Transverse colon (tissue), 4 donors: ENCODE results near the gene ADIPOR2. TPM values are rescaled to one million over a fixed set of nuclear protein-coding genes. Genes with fewer than 3 reads are reported as not detected.

Source experiments
- DNase-seq: peaks from one replicate; pipeline ENCODE4 v3.0.0-alpha.2; 2019
- H3K27ac ChIP-seq, 4 donors: fragments of 200-600 bp; sonication (generic); 2 replicates each; pipeline ENCODE4 v1.5.1; 2016 to 2018; ENCODE audit warnings: inconsistent platforms in 4 of 4
- H3K27me3 ChIP-seq: fragments of 200-600 bp; sonication (generic); 2 replicates; pipeline ENCODE4 v1.5.1; 2017; ENCODE audit warnings: inconsistent platforms
- H3K36me3 ChIP-seq, 4 donors: fragments of 200-600 bp; sonication (generic); 2 replicates each; pipeline ENCODE4 v1.5.1; 2017 to 2019; ENCODE audit warnings: inconsistent platforms in 4 of 4
- H3K4me1 ChIP-seq, 4 donors: fragments of 200-600 bp; sonication (generic); 2 replicates each; pipeline ENCODE4 v1.5.1; 2017 to 2020; ENCODE audit warnings: inconsistent platforms in 4 of 4
- H3K4me3 ChIP-seq, 4 donors: fragments of 200-600 bp; sonication (generic); 1 replicate in 1 of 4; 2 replicates in 3 of 4; pipeline versions ENCODE4 v1.5.1 to v1.6.1; 2017 to 2019; ENCODE audit warnings: inconsistent platforms in 4 of 4
- H3K9me3 ChIP-seq, 2 donors: fragments of 200-600 bp; sonication (generic); 2 replicates each; pipeline ENCODE4 v1.5.1; 2017 to 2019; ENCODE audit warnings: inconsistent platforms in 2 of 2
- EP300 ChIP-seq: sonication (generic); formaldehyde crosslinking; IDR thresholded peaks from one replicate; pipeline ENCODE4 v1.6.1; 2017; ENCODE audit warnings: antibody characterized with exemption, low read depth
- POLR2A ChIP-seq: fragments of 450-650 bp; IDR thresholded peaks from one replicate; pipeline ENCODE4 v1.6.1; 2016; ENCODE audit warnings: antibody characterized with exemption, mild to moderate bottlenecking, moderate library complexity
- POLR2AphosphoS5 ChIP-seq, 3 donors: sonication (generic); formaldehyde crosslinking; IDR thresholded peaks; one replicate each; pipeline ENCODE4 v1.6.1; 2016; ENCODE audit warnings: antibody characterized with exemption in 3 of 3
- WGBS, 2 donors: methylation state at CpG; one replicate each; pipeline ENCODE4 v1.1.5; 2018; ENCODE audit warnings: low coverage in 1 of 2; 5-methylcytosine and 5-hydroxymethylcytosine counted together
- in situ Hi-C, 4 donors: fragments of 200-750 bp; cut with MboI; loops; one replicate each; pipeline versions ENCODE4 v1.15.0 to v1.15.1; 2017; ENCODE audit warnings: low sequenced_read_pairs in 3 of 4, low pct_ligation_motif_present in 1 of 4, low pct_unique_long_range_greater_than_20kb in 1 of 4
- intact Hi-C: fragments of 100-400 bp; cut with DNase I; formaldehyde crosslinking; loops from one replicate; pipeline ENCODE4 v1.15.1; 2023; ENCODE audit warnings: low total_unique reads
- total RNA-seq, 4 donors: library from RNA; depleted of rRNA; stranded (reverse); fragments of >200 nt; gene quantifications; one replicate each; pipeline ENCODE4 v1.1.0, GENCODE V29; 2016
- TF ChIP-seq, protein P1 (sequence below), 5 experiments: fragments of 200-600 bp in 3 of 5; fragments of 450-650 bp in 2 of 5; sonication (generic) in 3 of 5; IDR thresholded peaks; 1 replicate in 2 of 5; 2 replicates in 3 of 5; pipeline ENCODE4 v1.5.1; 2016 to 2017; ENCODE audit warnings: antibody characterized with exemption in 5 of 5, inconsistent platforms in 3 of 5, mild to moderate bottlenecking in 2 of 5, moderate library complexity in 1 of 5

The ADIPOR2 gene
- total RNA-seq, 4 donors from 2014 or later, result 27.9 to 74.2 (median 52.1) TPM

DNA sequence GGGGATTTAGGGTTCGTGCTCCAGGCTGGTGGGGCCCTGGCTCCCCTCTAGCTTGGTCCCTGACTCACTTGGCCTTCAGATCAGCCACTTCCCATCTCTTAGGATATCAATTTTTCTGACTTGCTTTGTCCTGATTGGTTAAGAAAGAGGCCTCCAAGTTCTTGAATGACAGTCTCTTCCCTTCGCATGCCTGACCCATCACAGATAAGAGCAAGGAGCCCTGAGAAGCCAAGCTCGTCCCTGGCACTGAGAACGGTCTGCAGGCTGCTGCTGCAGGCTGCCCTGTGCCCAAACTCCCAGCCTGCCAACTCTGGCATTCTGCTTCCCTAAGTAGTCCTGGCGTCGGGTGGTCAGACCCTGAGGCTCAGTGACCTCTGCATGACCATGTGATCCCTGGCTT lies 128.7 kb downstream of the ADIPOR2 start:
- peaks cover 59% of the 10 kb centered on the region for H3K27me3 ChIP-seq
- intact Hi-C loops, result no loop called here
- H3K27ac ChIP-seq, result no peak overlapping the region
- in situ Hi-C loops, result loop anchor here in 2 of 4 donors (25.0 kb wide), 1 partner anchor 218 kb away; no protein-coding TSS in a partner anchor
- DNase-seq, result no peak
- no peak overlapping the region for H3K4me3 ChIP-seq
- TF ChIP-seq, protein P1, sequence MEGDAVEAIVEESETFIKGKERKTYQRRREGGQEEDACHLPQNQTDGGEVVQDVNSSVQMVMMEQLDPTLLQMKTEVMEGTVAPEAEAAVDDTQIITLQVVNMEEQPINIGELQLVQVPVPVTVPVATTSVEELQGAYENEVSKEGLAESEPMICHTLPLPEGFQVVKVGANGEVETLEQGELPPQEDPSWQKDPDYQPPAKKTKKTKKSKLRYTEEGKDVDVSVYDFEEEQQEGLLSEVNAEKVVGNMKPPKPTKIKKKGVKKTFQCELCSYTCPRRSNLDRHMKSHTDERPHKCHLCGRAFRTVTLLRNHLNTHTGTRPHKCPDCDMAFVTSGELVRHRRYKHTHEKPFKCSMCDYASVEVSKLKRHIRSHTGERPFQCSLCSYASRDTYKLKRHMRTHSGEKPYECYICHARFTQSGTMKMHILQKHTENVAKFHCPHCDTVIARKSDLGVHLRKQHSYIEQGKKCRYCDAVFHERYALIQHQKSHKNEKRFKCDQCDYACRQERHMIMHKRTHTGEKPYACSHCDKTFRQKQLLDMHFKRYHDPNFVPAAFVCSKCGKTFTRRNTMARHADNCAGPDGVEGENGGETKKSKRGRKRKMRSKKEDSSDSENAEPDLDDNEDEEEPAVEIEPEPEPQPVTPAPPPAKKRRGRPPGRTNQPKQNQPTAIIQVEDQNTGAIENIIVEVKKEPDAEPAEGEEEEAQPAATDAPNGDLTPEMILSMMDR (IDR thresholded peaks at IDR 0.05), result no peak
- H3K36me3 ChIP-seq, result no peaks in the 10 kb centered on the region
- no peaks in the 10 kb centered on the region for H3K9me3 ChIP-seq
- 57% methylated on average over 6 of the region's 6 CpGs; no CpG with 5 or more reads in 1 of the 2 donors for WGBS, 2 donors
- H3K4me1 ChIP-seq, result no peaks in the 10 kb centered on the region

DNA sequence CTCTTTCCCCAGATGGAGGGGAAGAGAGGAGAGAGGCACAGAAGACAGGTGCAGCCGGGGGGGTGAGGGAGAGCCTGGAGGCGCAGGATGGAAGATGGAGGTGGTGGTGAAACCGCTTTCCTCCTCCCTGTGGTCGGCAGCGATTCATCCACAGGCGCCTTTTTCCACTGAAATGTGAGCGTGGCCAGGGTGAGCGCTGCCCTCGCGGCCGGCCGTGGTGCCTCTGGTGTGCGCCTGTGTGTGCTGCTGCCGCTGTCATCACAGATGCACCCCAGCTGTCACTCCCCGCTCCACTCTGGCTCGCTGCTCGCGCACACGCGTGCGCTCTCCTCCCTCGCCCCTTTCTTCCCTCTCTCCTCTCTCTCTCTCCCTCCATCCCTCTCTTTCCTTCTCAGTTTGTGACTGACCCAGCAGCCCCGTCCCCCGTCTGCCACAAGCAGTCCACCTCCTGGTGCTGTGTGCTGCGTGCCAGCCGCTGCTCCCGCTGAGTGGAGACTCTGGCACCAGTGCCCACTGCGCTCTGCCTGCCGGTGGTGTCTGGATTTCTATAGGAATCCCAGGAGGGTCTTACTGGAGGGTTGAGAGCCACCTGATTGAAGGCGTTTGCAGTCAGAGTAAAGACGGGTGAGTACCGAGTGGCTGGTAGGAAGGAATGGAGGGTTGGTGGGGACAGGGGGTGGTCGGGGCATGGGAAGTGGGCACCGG lies 129.5 kb downstream of the ADIPOR2 start, which contains the start of gene LRTM2:
Gene LRTM2 (plus strand): TSS at position 375 of the 705 bp plus-strand sequence. CDS start 7,584 bp downstream, outside the sequence.
- Histone ChIP-seq H3K9me3 (no peaks in the 10 kb centered on the region), H3K4me3 (no peak within 1 kb of the TSS), H3K27ac (no peak within 1 kb of the TSS), H3K4me1 (no peaks in the 10 kb centered on the region), H3K36me3 (no peaks in the 10 kb centered on the region), H3K27me3 (peaks cover 57% of the 10 kb centered on the region)
- TF ChIP-seq, protein P1 (IDR thresholded peaks at IDR 0.05), result no peak
- TF ChIP-seq POLR2A (no peak), POLR2AphosphoS5 (IDR thresholded peaks at IDR 0.05) (no peak), EP300 (no peak)
- in situ Hi-C loops, result loop anchor here in 2 of 4 donors (25.0 kb wide), 1 partner anchor 217 kb away; no protein-coding TSS in a partner anchor
- WGBS, 2 donors, result 24 to 37% methylated on average over 17 to 34 of the region's 34 CpGs
- intact Hi-C loops, result no loop called here
- no peak for DNase-seq

GRCh38 chr12:1820896-1821291 lies 130.0 kb downstream of the ADIPOR2 start:
- no peak for TF ChIP-seq EP300
- TF ChIP-seq, protein P1 (IDR thresholded peaks at IDR 0.05), result no peak
- no peak for TF ChIP-seq POLR2A
- no peak for TF ChIP-seq POLR2AphosphoS5 (IDR thresholded peaks at IDR 0.05)
- H3K4me1 ChIP-seq, result no peaks in the 10 kb centered on the region
- WGBS, 2 donors, result 76% methylated on average over 11 of the region's 11 CpGs; no CpG with 5 or more reads in 1 of the 2 donors
- H3K36me3 ChIP-seq, result no peaks in the 10 kb centered on the region
- peaks cover 57% of the 10 kb centered on the region for H3K27me3 ChIP-seq
- no peak overlapping the region for H3K4me3 ChIP-seq
- intact Hi-C loops, result no loop called here
- no peaks in the 10 kb centered on the region for H3K9me3 ChIP-seq
- H3K27ac ChIP-seq, result no peak overlapping the region
- DNase-seq, result no peak
- in situ Hi-C loops, result loop anchor here in 2 of 4 donors (25.0 kb wide), 1 partner anchor 216 kb away; no protein-coding TSS in a partner anchor

DNA sequence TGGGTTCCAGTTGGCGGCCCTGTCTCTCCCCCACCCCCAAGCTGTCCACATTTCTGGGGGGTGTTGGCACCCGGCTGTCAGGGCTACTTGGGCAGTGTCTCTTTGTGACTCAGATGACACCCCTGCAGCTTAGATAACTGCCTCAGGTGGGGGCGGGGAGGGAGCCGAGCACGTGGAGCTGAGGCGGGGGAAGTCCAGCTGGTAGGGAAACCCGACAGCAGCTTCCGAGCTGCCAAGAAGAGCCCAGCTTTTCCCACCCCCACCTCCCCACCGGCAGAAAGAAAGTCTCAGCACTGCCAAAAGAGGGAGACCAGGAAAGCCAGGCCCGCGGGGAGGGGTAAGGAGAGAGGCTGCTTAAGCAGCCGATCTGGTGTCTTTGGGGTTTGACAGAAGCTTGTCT lies 130.9 kb downstream of the ADIPOR2 start:
- Histone ChIP-seq H3K4me1 (no peaks in the 10 kb centered on the region), H3K9me3 (no peaks in the 10 kb centered on the region), H3K4me3 (no peak overlapping the region), H3K27ac (no peak overlapping the region), H3K36me3 (no peaks in the 10 kb centered on the region), H3K27me3 (peaks cover 57% of the 10 kb centered on the region)
- no peak for DNase-seq
- TF ChIP-seq POLR2AphosphoS5 (IDR thresholded peaks at IDR 0.05), result no peak
- no peak for TF ChIP-seq EP300
- TF ChIP-seq, protein P1 (IDR thresholded peaks at IDR 0.05), result no peak
- no peak for TF ChIP-seq POLR2A
- 30% methylated on average over 12 of the region's 12 CpGs; no CpG with 5 or more reads in 1 of the 2 donors for WGBS, 2 donors
- in situ Hi-C loops, result loop anchor here in 2 of 4 donors (25.0 kb wide), 1 partner anchor 215 kb away; no protein-coding TSS in a partner anchor
- intact Hi-C loops, result no loop called here
